ENCODE data around the gene PLPP1.

The PLPP1 gene

DNA sequence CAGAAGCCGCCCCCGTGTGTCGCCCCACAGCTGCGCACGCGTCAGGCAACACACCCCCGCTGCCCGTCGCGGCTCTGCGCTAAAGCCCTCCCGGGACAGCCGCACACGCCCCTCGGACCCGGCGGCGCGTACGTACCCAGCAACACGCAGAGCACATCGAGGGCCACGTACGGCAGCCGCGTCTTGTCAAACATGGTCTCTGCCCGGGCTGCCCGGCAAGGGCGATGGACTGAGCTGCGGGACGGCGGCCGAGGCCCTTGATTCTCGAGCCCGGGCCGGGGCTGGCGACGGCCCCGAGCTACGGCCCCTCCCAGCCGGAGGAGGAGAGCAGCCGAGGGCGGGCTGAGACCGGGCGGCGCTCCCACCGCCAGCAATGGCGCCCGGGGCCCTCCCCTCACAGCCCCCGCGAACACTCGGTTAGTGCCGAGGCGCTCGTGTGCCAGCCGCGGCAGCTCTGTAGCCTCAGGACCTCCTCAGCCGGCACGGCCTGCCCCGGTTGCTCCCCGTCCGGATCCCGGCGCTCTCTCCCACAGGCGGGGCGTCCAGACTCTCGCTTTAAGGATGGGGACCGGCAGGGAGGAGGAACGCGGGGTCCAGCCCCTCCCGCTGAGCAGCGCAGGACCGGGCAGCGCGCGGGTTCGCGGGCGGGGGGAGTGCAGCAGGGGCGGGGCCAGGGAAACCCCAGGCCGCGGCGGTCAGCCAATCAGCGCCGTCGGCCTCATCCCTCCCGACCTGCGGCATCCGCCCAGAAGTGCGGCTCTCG, at the start of gene PLPP1:
Gene PLPP1 (minus strand): TSS at position 529 of the 763 bp plus-strand sequence. CDS start 335 bp downstream, at position 194.
- no peak for TF ChIP-seq EZH2 (optimal IDR thresholded peaks at IDR 0.05; ENCODE audit: low read depth, low read length)
- no peak for TF ChIP-seq EZH2phosphoT487 (IDR thresholded peaks at IDR 0.05; ENCODE audit: low read length)
- TF ChIP-seq, protein P1, sequence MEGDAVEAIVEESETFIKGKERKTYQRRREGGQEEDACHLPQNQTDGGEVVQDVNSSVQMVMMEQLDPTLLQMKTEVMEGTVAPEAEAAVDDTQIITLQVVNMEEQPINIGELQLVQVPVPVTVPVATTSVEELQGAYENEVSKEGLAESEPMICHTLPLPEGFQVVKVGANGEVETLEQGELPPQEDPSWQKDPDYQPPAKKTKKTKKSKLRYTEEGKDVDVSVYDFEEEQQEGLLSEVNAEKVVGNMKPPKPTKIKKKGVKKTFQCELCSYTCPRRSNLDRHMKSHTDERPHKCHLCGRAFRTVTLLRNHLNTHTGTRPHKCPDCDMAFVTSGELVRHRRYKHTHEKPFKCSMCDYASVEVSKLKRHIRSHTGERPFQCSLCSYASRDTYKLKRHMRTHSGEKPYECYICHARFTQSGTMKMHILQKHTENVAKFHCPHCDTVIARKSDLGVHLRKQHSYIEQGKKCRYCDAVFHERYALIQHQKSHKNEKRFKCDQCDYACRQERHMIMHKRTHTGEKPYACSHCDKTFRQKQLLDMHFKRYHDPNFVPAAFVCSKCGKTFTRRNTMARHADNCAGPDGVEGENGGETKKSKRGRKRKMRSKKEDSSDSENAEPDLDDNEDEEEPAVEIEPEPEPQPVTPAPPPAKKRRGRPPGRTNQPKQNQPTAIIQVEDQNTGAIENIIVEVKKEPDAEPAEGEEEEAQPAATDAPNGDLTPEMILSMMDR (IDR thresholded peaks at IDR 0.05; ENCODE audit: low read length), result no peak

DNA sequence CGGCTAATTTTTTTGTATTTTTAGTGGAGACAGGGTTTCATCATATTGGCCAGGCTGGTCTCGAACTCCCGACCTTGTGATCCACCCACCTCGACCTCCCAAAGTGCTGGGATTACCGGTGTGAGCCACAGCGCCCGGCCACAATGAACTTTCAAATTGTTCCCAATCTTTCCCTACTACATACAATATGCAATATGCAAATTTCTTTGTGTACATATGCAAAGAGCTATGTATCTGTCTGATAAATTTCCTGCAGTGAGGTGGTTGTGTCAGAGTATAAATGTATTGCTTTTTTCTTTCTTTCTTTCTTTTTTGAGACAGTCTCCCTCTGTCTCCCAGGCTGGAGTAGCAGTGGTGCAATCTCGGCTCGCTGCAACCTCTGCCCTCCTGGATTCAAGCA, 48.8 kb upstream of the PLPP1 start:
- no peak overlapping the region for H3K4me2 ChIP-seq (ENCODE audit: low read depth, low read length)
- no peaks in the 10 kb centered on the region for H3K27me3 ChIP-seq (replicated peaks; ENCODE audit: insufficient read depth, low read length)
- H3F3A ChIP-seq (ENCODE audit: insufficient read depth, low read length), result no peaks in the 10 kb centered on the region
- no peak overlapping the region for H3K27ac ChIP-seq (ENCODE audit: low read length)
- DNase-seq, result no peak
- no peak overlapping the region for H2AFZ ChIP-seq (ENCODE audit: low read length)
- H3K9ac ChIP-seq (ENCODE audit: low read length), result no peak overlapping the region
- H3K9me2 ChIP-seq (replicated peaks; ENCODE audit: insufficient read depth, low read length), result no peaks in the 10 kb centered on the region
- H3K79me2 ChIP-seq (ENCODE audit: low read length), result no peaks in the 10 kb centered on the region
- H4K20me1 ChIP-seq (ENCODE audit: insufficient read depth, low read length), result no peaks in the 10 kb centered on the region
- no peaks in the 10 kb centered on the region for H3K9me3 ChIP-seq (replicated peaks; ENCODE audit: insufficient read depth, low read length)
- H3K36me3 ChIP-seq (replicated peaks; ENCODE audit: insufficient read depth, low read length), result no peaks in the 10 kb centered on the region
- no peak for TF ChIP-seq EZH2 (optimal IDR thresholded peaks at IDR 0.05; ENCODE audit: low read depth, low read length)
- TF ChIP-seq, protein P1 (IDR thresholded peaks at IDR 0.05; ENCODE audit: low read length), result no peak
- no peak for TF ChIP-seq EZH2phosphoT487 (IDR thresholded peaks at IDR 0.05; ENCODE audit: low read length)
- H3K4me1 ChIP-seq (ENCODE audit: low read length), result no peaks in the 10 kb centered on the region
- H3K4me3 ChIP-seq (ENCODE audit: low read length), result no peak overlapping the region

More for the DNA sequence above, at the start of gene PLPP1:
- peak within 1 kb of the TSS; percentile 93 for H2AFZ ChIP-seq (ENCODE audit: low read length)
- peaks cover 16% of the 10 kb centered on the region for H3K4me1 ChIP-seq (ENCODE audit: low read length)
- peak within 1 kb of the TSS; percentile 77 for H3K9ac ChIP-seq (ENCODE audit: low read length)
- H3K4me3 ChIP-seq (ENCODE audit: low read length), result peak within 1 kb of the TSS; percentile 90
- H4K20me1 ChIP-seq (ENCODE audit: insufficient read depth, low read length), result no peaks in the 10 kb centered on the region
- H3K27ac ChIP-seq (ENCODE audit: low read length), result peak within 1 kb of the TSS; percentile 67; the same call in 1 of the 2 replicates
- H3K27me3 ChIP-seq (replicated peaks; ENCODE audit: insufficient read depth, low read length), result no peaks in the 10 kb centered on the region
- no peaks in the 10 kb centered on the region for H3K36me3 ChIP-seq (replicated peaks; ENCODE audit: insufficient read depth, low read length)
- peaks cover 9% of the 10 kb centered on the region; the same call in 1 of the 2 replicates for H3K79me2 ChIP-seq (ENCODE audit: low read length)
- H3K9me3 ChIP-seq (replicated peaks; ENCODE audit: insufficient read depth, low read length), result no peaks in the 10 kb centered on the region
- H3K4me2 ChIP-seq (ENCODE audit: low read depth, low read length), result peak within 1 kb of the TSS; percentile 81
- peaks cover 18% of the 10 kb centered on the region; the same call in 1 of the 2 replicates for H3F3A ChIP-seq (ENCODE audit: insufficient read depth, low read length)
- H3K9me2 ChIP-seq (replicated peaks; ENCODE audit: insufficient read depth, low read length), result no peaks in the 10 kb centered on the region
- DNase-seq, result peak; percentile 87

DNA sequence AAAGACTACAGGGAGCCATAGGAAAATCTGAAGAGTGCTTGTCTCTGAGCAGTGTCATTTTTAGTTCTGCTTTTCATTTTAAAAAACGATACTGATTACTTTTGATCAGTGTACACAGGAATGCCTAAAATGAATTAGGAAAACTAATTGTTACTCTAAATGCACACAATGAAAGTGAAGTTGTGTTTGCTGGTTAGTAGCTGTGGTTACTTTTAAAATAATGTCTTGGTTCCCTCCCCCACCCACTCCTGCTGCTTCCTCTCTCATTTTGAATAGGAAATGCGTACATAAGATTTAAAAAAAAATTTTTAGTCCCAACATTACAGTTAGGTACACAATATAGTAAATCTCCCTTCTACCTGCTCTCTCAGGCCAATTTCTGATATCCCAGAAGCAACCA, 47.5 kb upstream of the PLPP1 start:
- Histone ChIP-seq H3K4me2 (ENCODE audit: low read depth, low read length) (no peak overlapping the region), H3K36me3 (replicated peaks; ENCODE audit: insufficient read depth, low read length) (no peaks in the 10 kb centered on the region), H3K79me2 (ENCODE audit: low read length) (no peaks in the 10 kb centered on the region), H3K4me3 (ENCODE audit: low read length) (no peak overlapping the region), H3K9ac (ENCODE audit: low read length) (no peak overlapping the region), H3K27ac (ENCODE audit: low read length) (no peak overlapping the region), H3F3A (ENCODE audit: insufficient read depth, low read length) (no peaks in the 10 kb centered on the region), H3K27me3 (replicated peaks; ENCODE audit: insufficient read depth, low read length) (no peaks in the 10 kb centered on the region), H2AFZ (ENCODE audit: low read length) (no peak overlapping the region), H3K9me2 (replicated peaks; ENCODE audit: insufficient read depth, low read length) (no peaks in the 10 kb centered on the region), H3K9me3 (replicated peaks; ENCODE audit: insufficient read depth, low read length) (no peaks in the 10 kb centered on the region), H4K20me1 (ENCODE audit: insufficient read depth, low read length) (no peaks in the 10 kb centered on the region), H3K4me1 (ENCODE audit: low read length) (no peaks in the 10 kb centered on the region)
- TF ChIP-seq EZH2 (optimal IDR thresholded peaks at IDR 0.05; ENCODE audit: low read depth, low read length), result no peak
- TF ChIP-seq EZH2phosphoT487 (IDR thresholded peaks at IDR 0.05; ENCODE audit: low read length), result no peak
- TF ChIP-seq, protein P1 (IDR thresholded peaks at IDR 0.05; ENCODE audit: low read length), result no peak
- DNase-seq, result no peak
